HFFc6 (cell line): ENCODE results near the gene SOX4. TPM values are rescaled to one million over a fixed set of nuclear protein-coding genes. Genes with fewer than 3 reads are reported as not detected.

ENCODE experiments used
- DNase-seq: peaks from one replicate; pipeline ENCODE4 v3.0.0-alpha.2; 2018
- H3K27ac Mint-ChIP-seq: 2 replicates; pipeline ENCODE4 v1.8.0; 2020; ENCODE audit warnings: mild to moderate bottlenecking, mixed read lengths
- H3K27me3 Mint-ChIP-seq: 2 replicates; pipeline ENCODE4 v1.8.0; 2021; ENCODE audit warnings: mild to moderate bottlenecking, moderate library complexity, mixed read lengths; ENCODE audit not compliant: insufficient read depth
- H3K36me3 Mint-ChIP-seq: 2 replicates; pipeline ENCODE4 v1.8.0; 2021; ENCODE audit warnings: low read depth, mixed read lengths
- H3K4me1 Mint-ChIP-seq: 2 replicates; pipeline ENCODE4 v1.8.0; 2020; ENCODE audit warnings: low read depth, mixed read lengths
- H3K4me3 Mint-ChIP-seq: 2 replicates; pipeline ENCODE4 v1.8.0; 2020; ENCODE audit warnings: mild to moderate bottlenecking, moderate library complexity, mixed read lengths
- H3K9me3 Mint-ChIP-seq: 2 replicates; pipeline ENCODE4 v1.8.0; 2020; ENCODE audit warnings: mild to moderate bottlenecking, mixed read lengths
- CTCF ChIP-seq: fragments of 200-600 bp; sonication (generic); IDR thresholded peaks from 2 replicates; pipeline ENCODE4 v1.5.0; 2021; ENCODE audit warnings: antibody characterized with exemption, mild to moderate bottlenecking
- total RNA-seq, 6 experiments: library from RNA; stranded (reverse); fragmentation: NEBNext Ultra II Directional; extraction: Animal tissue kit (Norgen Biotek cat#: 25700); gene quantifications; 2 replicates in 1 of 6; 3 replicates in 5 of 6; pipeline ENCODE4 v1.2.3, GENCODE V29; 2021

Gene SOX4
- total RNA-seq, 6 experiments from 2014 or later, result 3.3 to 6.4 (median 3.6) TPM

GRCh38 chr6:21594416-21595281, 1.1 kb downstream of the SOX4 start:
- H3K27ac Mint-ChIP-seq, result peak overlapping the region; percentile 92
- DNase-seq, result peak; percentile 44
- no peaks in the 10 kb centered on the region for H3K27me3 Mint-ChIP-seq
- H3K36me3 Mint-ChIP-seq, result no peaks in the 10 kb centered on the region
- H3K9me3 Mint-ChIP-seq, result no peaks in the 10 kb centered on the region
- no peak for TF ChIP-seq CTCF
- H3K4me3 Mint-ChIP-seq, result no peak overlapping the region; the same call in 1 of the 2 replicates
- H3K4me1 Mint-ChIP-seq, result peaks cover 33% of the 10 kb centered on the region

- DNase-seq, result no peak
- Mint-ChIP-seq H3K27me3 (no peaks in the 10 kb centered on the region), H3K27ac (peak overlapping the region; percentile 92)
Observed at GRCh38 chr6:21595285-21596144, 2.0 kb downstream of the SOX4 start.

GRCh38 chr6:21596145-21596948, 2.8 kb downstream of the SOX4 start:
- TF ChIP-seq CTCF, result no peak
- Mint-ChIP-seq H3K36me3 (no peaks in the 10 kb centered on the region), H3K4me1 (peaks cover 33% of the 10 kb centered on the region), H3K4me3 (peak overlapping the region; percentile 98), H3K27me3 (no peaks in the 10 kb centered on the region), H3K9me3 (no peaks in the 10 kb centered on the region), H3K27ac (peak overlapping the region; percentile 92)
- DNase-seq, result peak; percentile 15

More at GRCh38 chr6:21595285-21596144, 2.0 kb downstream of the SOX4 start:
- no peak for TF ChIP-seq CTCF
- Mint-ChIP-seq H3K9me3 (no peaks in the 10 kb centered on the region), H3K4me1 (peaks cover 33% of the 10 kb centered on the region), H3K4me3 (peak overlapping the region; percentile 98), H3K36me3 (no peaks in the 10 kb centered on the region)

DNA sequence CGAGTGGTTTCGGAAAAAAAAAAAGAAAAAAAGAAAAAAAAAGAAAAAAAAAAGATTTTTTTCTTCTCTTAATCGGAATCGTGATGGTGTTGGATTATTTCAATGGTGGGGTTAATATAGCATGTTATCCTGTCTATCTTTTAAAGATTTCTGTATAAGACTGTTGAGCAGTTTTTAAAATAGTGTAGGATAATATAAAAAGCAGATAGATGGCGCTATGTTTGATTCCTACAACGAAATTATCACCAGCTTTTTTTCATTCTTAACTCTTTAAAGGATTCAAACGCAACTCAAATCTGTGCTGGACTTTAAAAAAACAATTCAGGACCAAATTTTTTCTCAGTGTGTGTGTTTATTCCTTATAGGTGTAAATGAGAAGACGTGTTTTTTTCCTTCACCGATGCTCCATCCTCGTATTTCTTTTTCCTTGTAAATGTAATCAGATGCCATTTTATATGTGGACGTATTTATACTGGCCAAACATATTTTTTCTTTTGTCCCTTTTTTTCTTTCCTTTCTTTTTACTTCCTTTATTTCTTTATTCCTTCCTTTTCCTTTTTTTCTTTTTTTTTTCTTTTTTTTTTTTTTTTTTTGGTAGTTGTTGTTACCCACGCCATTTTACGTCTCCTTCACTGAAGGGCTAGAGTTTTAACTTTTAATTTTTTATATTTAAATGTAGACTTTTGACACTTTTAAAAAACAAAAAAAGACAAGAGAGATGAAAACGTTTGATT, 3.6 kb downstream of the SOX4 start:
- Mint-ChIP-seq H3K27me3 (no peaks in the 10 kb centered on the region), H3K27ac (peak overlapping the region; percentile 92), H3K4me3 (peak overlapping the region; percentile 98), H3K9me3 (no peaks in the 10 kb centered on the region), H3K36me3 (no peaks in the 10 kb centered on the region), H3K4me1 (peaks cover 33% of the 10 kb centered on the region)
- TF ChIP-seq CTCF, result peak; percentile 84
- peak; percentile 50 for DNase-seq
